HFFc6 (cell line): ENCODE measurements around the gene ZNF106. TPM values are rescaled to one million over a fixed set of nuclear protein-coding genes. Genes with fewer than 3 reads are reported as not detected.

Source experiments
- DNase-seq: peaks from one replicate; pipeline ENCODE4 v3.0.0-alpha.2; 2018
- H3K27ac Mint-ChIP-seq: 2 replicates; pipeline ENCODE4 v1.8.0; 2020; ENCODE audit warnings: mild to moderate bottlenecking, mixed read lengths
- H3K27me3 Mint-ChIP-seq: 2 replicates; pipeline ENCODE4 v1.8.0; 2021; ENCODE audit warnings: mild to moderate bottlenecking, moderate library complexity, mixed read lengths; ENCODE audit not compliant: insufficient read depth
- H3K36me3 Mint-ChIP-seq: 2 replicates; pipeline ENCODE4 v1.8.0; 2021; ENCODE audit warnings: low read depth, mixed read lengths
- H3K4me1 Mint-ChIP-seq: 2 replicates; pipeline ENCODE4 v1.8.0; 2020; ENCODE audit warnings: low read depth, mixed read lengths
- H3K4me3 Mint-ChIP-seq: 2 replicates; pipeline ENCODE4 v1.8.0; 2020; ENCODE audit warnings: mild to moderate bottlenecking, moderate library complexity, mixed read lengths
- H3K9me3 Mint-ChIP-seq: 2 replicates; pipeline ENCODE4 v1.8.0; 2020; ENCODE audit warnings: mild to moderate bottlenecking, mixed read lengths
- total RNA-seq, 6 experiments: library from RNA; stranded (reverse); fragmentation: NEBNext Ultra II Directional; extraction: Animal tissue kit (Norgen Biotek cat#: 25700); gene quantifications; 2 replicates in 1 of 6; 3 replicates in 5 of 6; pipeline ENCODE4 v1.2.3, GENCODE V29; 2021
- TF ChIP-seq, protein P1 (sequence below): fragments of 200-600 bp; sonication (generic); IDR thresholded peaks from 2 replicates; pipeline ENCODE4 v1.5.0; 2021; ENCODE audit warnings: antibody characterized with exemption, mild to moderate bottlenecking

ZNF106 gene
- total RNA-seq, 6 experiments from 2014 or later: 51.5 to 58.9 (median 56.1) TPM

- TF ChIP-seq, protein P1, sequence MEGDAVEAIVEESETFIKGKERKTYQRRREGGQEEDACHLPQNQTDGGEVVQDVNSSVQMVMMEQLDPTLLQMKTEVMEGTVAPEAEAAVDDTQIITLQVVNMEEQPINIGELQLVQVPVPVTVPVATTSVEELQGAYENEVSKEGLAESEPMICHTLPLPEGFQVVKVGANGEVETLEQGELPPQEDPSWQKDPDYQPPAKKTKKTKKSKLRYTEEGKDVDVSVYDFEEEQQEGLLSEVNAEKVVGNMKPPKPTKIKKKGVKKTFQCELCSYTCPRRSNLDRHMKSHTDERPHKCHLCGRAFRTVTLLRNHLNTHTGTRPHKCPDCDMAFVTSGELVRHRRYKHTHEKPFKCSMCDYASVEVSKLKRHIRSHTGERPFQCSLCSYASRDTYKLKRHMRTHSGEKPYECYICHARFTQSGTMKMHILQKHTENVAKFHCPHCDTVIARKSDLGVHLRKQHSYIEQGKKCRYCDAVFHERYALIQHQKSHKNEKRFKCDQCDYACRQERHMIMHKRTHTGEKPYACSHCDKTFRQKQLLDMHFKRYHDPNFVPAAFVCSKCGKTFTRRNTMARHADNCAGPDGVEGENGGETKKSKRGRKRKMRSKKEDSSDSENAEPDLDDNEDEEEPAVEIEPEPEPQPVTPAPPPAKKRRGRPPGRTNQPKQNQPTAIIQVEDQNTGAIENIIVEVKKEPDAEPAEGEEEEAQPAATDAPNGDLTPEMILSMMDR: no peak
- Mint-ChIP-seq H3K36me3 (no peaks in the 10 kb centered on the region), H3K27me3 (no peaks in the 10 kb centered on the region; the same call in 1 of the 2 replicates), H3K27ac (no peak overlapping the region), H3K4me3 (no peak overlapping the region), H3K9me3 (no peaks in the 10 kb centered on the region), H3K4me1 (peaks cover 11% of the 10 kb centered on the region)
- DNase-seq: no peak
Observed at GRCh38 chr15:42401544-42402454, 89.1 kb downstream of the ZNF106 start.

- no peaks in the 10 kb centered on the region for H3K36me3 Mint-ChIP-seq
- H3K4me1 Mint-ChIP-seq: no peaks in the 10 kb centered on the region
- H3K27me3 Mint-ChIP-seq: peaks cover 1% of the 10 kb centered on the region
- DNase-seq: no peak
- H3K4me3 Mint-ChIP-seq: no peak overlapping the region
- no peak overlapping the region for H3K27ac Mint-ChIP-seq
- TF ChIP-seq, protein P1: no peak
- H3K9me3 Mint-ChIP-seq: no peaks in the 10 kb centered on the region
Observed at GRCh38 chr15:42395838-42396237, 95.1 kb downstream of the ZNF106 start.

- DNase-seq: no peak
- no peak overlapping the region for H3K4me3 Mint-ChIP-seq
- H3K9me3 Mint-ChIP-seq: no peaks in the 10 kb centered on the region
- peaks cover 1% of the 10 kb centered on the region for H3K27me3 Mint-ChIP-seq
- no peak overlapping the region for H3K27ac Mint-ChIP-seq
- H3K4me1 Mint-ChIP-seq: no peaks in the 10 kb centered on the region
- TF ChIP-seq, protein P1: no peak
- H3K36me3 Mint-ChIP-seq: no peaks in the 10 kb centered on the region
Observed at GRCh38 chr15:42394106-42394505, 96.8 kb downstream of the ZNF106 start.

DNA sequence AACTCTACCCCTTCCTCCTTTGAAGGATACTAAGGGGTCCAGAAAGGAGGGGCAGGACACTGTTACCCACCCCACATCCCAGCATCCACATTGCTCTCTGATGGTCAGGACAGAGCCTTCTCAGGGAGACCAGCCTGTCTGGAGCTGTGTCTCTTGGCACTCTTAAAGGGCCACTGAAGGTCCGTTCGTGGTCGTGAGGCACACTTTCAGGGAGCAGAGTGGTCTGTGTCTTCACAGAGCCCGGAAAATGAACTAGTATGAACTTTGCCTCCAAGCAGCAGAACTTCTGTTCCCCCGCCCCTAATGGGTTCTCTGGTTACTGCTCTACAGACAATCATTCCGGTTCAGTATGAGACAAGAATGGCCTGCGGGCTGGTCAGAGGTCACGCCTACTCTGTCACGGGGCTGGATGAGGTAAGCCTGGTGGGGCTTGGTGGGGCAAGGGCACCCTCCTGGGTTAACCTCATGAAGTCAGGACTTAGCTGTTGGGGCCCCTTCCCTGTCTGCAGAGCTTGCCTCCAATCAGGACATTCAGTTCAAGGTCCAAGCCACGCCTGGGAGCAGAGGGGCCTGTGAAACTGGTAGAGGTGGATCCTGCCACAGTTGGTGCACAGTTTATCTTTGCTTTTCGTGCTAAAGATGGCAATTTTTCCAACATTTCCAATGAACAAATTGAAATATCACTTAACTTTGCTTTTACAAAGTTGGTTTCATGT is 98.5 kb downstream of the ZNF106 start:
- DNase-seq: no peak
- Mint-ChIP-seq H3K4me1 (no peaks in the 10 kb centered on the region), H3K36me3 (no peaks in the 10 kb centered on the region), H3K27me3 (peaks cover 1% of the 10 kb centered on the region), H3K9me3 (no peaks in the 10 kb centered on the region), H3K4me3 (no peak overlapping the region), H3K27ac (no peak overlapping the region)
- TF ChIP-seq, protein P1: no peak

- Mint-ChIP-seq H3K4me1 (peaks cover 12% of the 10 kb centered on the region; the same call in 1 of the 2 replicates), H3K4me3 (no peak overlapping the region), H3K27me3 (peaks cover 4% of the 10 kb centered on the region; the same call in 1 of the 2 replicates), H3K36me3 (no peaks in the 10 kb centered on the region), H3K27ac (no peak overlapping the region), H3K9me3 (no peaks in the 10 kb centered on the region)
- TF ChIP-seq, protein P1: no peak
- no peak for DNase-seq
Observed at GRCh38 chr15:42387603-42388002, 103.3 kb downstream of the ZNF106 start.
